ENCODE data around the gene HBG1.

DNA sequence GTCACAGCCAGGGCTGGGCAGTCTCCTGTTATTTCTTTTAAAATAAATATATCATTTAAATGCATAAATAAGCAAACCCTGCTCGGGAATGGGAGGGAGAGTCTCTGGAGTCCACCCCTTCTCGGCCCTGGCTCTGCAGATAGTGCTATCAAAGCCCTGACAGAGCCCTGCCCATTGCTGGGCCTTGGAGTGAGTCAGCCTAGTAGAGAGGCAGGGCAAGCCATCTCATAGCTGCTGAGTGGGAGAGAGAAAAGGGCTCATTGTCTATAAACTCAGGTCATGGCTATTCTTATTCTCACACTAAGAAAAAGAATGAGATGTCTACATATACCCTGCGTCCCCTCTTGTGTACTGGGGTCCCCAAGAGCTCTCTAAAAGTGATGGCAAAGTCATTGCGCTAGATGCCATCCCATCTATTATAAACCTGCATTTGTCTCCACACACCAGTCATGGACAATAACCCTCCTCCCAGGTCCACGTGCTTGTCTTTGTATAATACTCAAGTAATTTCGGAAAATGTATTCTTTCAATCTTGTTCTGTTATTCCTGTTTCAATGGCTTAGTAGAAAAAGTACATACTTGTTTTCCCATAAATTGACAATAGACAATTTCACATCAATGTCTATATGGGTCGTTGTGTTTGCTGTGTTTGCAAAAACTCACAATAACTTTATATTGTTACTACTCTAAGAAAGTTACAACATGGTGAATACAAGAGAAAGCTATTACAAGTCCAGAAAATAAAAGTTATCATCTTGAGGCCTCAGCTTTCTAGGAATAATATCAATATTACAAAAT is 38.6 kb upstream of the HBG1 start:
- TF ChIP-seq, protein P1, sequence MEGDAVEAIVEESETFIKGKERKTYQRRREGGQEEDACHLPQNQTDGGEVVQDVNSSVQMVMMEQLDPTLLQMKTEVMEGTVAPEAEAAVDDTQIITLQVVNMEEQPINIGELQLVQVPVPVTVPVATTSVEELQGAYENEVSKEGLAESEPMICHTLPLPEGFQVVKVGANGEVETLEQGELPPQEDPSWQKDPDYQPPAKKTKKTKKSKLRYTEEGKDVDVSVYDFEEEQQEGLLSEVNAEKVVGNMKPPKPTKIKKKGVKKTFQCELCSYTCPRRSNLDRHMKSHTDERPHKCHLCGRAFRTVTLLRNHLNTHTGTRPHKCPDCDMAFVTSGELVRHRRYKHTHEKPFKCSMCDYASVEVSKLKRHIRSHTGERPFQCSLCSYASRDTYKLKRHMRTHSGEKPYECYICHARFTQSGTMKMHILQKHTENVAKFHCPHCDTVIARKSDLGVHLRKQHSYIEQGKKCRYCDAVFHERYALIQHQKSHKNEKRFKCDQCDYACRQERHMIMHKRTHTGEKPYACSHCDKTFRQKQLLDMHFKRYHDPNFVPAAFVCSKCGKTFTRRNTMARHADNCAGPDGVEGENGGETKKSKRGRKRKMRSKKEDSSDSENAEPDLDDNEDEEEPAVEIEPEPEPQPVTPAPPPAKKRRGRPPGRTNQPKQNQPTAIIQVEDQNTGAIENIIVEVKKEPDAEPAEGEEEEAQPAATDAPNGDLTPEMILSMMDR (optimal IDR thresholded peaks at IDR 0.05 in 1 of 3, IDR thresholded peaks at IDR 0.05 in 1 of 3, conservative IDR thresholded peaks at IDR 0.05 in 1 of 3; ENCODE audit: extremely low read depth in 1 of 3, insufficient read depth in 2 of 3, low read length in 3 of 3), result no peak
- TF ChIP-seq EZH2 (IDR thresholded peaks at IDR 0.05; ENCODE audit: low read length), result no peak
